ENCODE data around the gene CPNE1. TPM values are rescaled to one million over a fixed set of nuclear protein-coding genes. Genes with fewer than 3 reads are reported as not detected.

CPNE1 gene
- total RNA-seq, 1 experiment from 2014 or later: 333 TPM

DNA sequence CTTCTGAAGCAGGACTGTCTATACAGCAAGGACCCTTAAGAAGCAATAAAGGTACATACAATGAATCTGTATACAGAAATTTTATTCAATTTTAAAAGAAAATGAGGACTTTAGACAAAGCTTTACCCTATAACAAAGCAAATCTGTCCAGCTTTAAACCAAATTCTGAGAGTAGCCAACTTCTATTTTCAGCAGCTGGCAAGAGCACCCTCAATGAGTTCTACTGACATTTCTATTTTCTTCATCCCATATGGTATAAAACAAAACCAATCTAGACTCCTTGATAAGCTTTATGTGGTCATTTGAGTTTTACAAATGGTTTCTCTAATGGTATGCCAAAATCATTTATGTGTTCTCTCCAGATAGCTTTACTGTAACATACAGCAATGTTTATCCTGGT, 12.7 kb downstream of the CPNE1 start (continued):
- TF ChIP-seq ZNF274 (IDR thresholded peaks at IDR 0.05; ENCODE audit: low read depth, low read length) (no peak), FOSL1 (IDR thresholded peaks at IDR 0.05; ENCODE audit: low read depth) (no peak)

DNA sequence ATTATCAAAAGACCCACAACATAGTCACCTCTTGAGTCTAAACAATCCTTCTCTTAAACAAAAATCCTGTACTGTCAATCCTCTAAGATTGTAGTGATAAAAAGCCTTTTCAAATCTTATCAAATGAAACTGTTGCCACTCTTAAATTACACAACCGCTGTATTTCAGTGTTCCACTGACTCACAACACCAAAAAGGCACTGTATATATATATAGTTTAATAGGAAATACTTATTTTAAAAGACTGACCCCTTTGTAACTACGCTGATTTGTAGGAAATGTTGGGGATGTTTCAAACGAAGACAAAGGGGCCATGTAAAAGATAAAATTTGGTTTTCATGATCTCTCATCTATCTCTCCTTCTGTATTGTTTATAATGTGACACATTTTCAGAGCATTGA, 14.1 kb downstream of the CPNE1 start:
- POLR2A ChIA-PET: no interaction called here
- H3K4me1 ChIP-seq (ENCODE audit: control insufficient read depth in 1 of 2, insufficient read depth in 2 of 2, low read length in 2 of 2): no peaks in the 10 kb centered on the region
- no TSS peak for BruUV-seq (replicated peaks)
- no peaks in the 10 kb centered on the region for H3K9me2 ChIP-seq (ENCODE audit: insufficient read depth)
- H3K79me2 ChIP-seq (ENCODE audit: insufficient read depth, low read length): peaks cover 96% of the 10 kb centered on the region
- TF ChIP-seq CEBPB (IDR thresholded peaks at IDR 0.05; ENCODE audit: low read depth) (no peak), CBX3 (IDR thresholded peaks at IDR 0.05; ENCODE audit: low read depth) (no peak), ZFX (IDR thresholded peaks at IDR 0.05) (no peak)
- CTCF ChIA-PET: no interaction called here
- H3K4me3 ChIP-seq (replicated peaks in 1 of 2; ENCODE audit: low read depth in 1 of 2, low read length in 2 of 2): no peak overlapping the region
- peaks cover 14 to 54% of the 10 kb centered on the region in 2 experiments for H3K36me3 ChIP-seq (ENCODE audit: control insufficient read depth in 1 of 2, insufficient read depth in 2 of 2, low read length in 2 of 2)
- H3K27ac ChIP-seq (ENCODE audit: low read depth, low read length): no peak overlapping the region
- no peak for ATAC-seq
- no peak for DNase-seq (ENCODE audit: low read depth, low spot score)
- no peak overlapping the region for H2AFZ ChIP-seq (ENCODE audit: low read depth, low read length, poor library complexity, severe bottlenecking)
- no peaks in the 10 kb centered on the region for H3K27me3 ChIP-seq (ENCODE audit: insufficient read depth, low read length)
- no peaks in the 10 kb centered on the region for H3K9me3 ChIP-seq (ENCODE audit: control insufficient read depth in 1 of 2, insufficient read depth in 1 of 2, low read depth in 1 of 2, low read length in 2 of 2)
- no peak overlapping the region for H3K4me2 ChIP-seq (ENCODE audit: low read length)
- intact Hi-C loops (cut with micrococcal nuclease): no loop called here
- H3K9ac ChIP-seq (ENCODE audit: low read length): no peak overlapping the region
- H4K20me1 ChIP-seq (ENCODE audit: insufficient read depth): peaks cover 63% of the 10 kb centered on the region
- RAD21 ChIA-PET (ENCODE audit: low non-redundant PET in 1 of 2, low total read pairs in 2 of 2, uncharacterized antibody in 2 of 2, unreplicated experiment in 2 of 2): no interaction called here

DNA sequence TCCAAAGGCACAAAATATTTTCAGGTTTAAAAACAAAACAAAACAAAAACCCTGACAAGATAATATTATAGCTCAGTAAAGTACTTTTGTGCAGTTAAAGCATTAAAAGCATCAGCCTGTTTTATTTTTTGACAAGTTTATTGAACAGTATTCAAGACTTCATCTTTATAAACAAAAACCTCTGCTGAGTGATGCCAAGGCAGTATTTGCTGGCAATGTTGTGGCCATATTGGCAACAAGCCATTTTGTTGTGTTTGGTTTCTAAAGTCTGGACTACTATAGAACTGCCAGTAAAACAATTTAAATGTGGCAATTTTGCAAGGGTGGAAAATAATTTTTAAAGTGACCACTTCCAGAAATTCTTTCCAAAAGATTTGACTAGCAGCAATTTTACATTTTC, 15.9 kb downstream of the CPNE1 start:
- H3K9ac ChIP-seq (ENCODE audit: low read length): no peak overlapping the region
- peaks cover 96% of the 10 kb centered on the region for H3K79me2 ChIP-seq (ENCODE audit: insufficient read depth, low read length)
- no peak overlapping the region for H3K27ac ChIP-seq (ENCODE audit: low read depth, low read length)
- ATAC-seq (no peak), DNase-seq (ENCODE audit: low read depth, low spot score) (no peak)
- H3K9me2 ChIP-seq (ENCODE audit: insufficient read depth): no peaks in the 10 kb centered on the region
- CTCF ChIA-PET: no interaction called here
- BruUV-seq (replicated peaks): no TSS peak
- H3K9me3 ChIP-seq (ENCODE audit: control insufficient read depth in 1 of 2, insufficient read depth in 1 of 2, low read depth in 1 of 2, low read length in 2 of 2): no peaks in the 10 kb centered on the region
- H3K27me3 ChIP-seq (ENCODE audit: insufficient read depth, low read length): no peaks in the 10 kb centered on the region
- no peak overlapping the region for H3K4me2 ChIP-seq (ENCODE audit: low read length)
- H3K36me3 ChIP-seq (ENCODE audit: control insufficient read depth in 1 of 2, insufficient read depth in 2 of 2, low read length in 2 of 2): peaks cover 4 to 38% of the 10 kb centered on the region in 2 experiments
- RAD21 ChIA-PET (ENCODE audit: low non-redundant PET in 1 of 2, low total read pairs in 2 of 2, uncharacterized antibody in 2 of 2, unreplicated experiment in 2 of 2): no interaction called here
- H4K20me1 ChIP-seq (ENCODE audit: insufficient read depth): peaks cover 56% of the 10 kb centered on the region
- no peaks in the 10 kb centered on the region for H3K4me1 ChIP-seq (ENCODE audit: control insufficient read depth in 1 of 2, insufficient read depth in 2 of 2, low read length in 2 of 2)
- no peak overlapping the region for H3K4me3 ChIP-seq (replicated peaks in 1 of 2; ENCODE audit: low read depth in 1 of 2, low read length in 2 of 2)
- no peak overlapping the region for H2AFZ ChIP-seq (ENCODE audit: low read depth, low read length, poor library complexity, severe bottlenecking)
- POLR2A ChIA-PET: no interaction called here
- intact Hi-C loops (cut with micrococcal nuclease): no loop called here
- TF ChIP-seq, protein P1, sequence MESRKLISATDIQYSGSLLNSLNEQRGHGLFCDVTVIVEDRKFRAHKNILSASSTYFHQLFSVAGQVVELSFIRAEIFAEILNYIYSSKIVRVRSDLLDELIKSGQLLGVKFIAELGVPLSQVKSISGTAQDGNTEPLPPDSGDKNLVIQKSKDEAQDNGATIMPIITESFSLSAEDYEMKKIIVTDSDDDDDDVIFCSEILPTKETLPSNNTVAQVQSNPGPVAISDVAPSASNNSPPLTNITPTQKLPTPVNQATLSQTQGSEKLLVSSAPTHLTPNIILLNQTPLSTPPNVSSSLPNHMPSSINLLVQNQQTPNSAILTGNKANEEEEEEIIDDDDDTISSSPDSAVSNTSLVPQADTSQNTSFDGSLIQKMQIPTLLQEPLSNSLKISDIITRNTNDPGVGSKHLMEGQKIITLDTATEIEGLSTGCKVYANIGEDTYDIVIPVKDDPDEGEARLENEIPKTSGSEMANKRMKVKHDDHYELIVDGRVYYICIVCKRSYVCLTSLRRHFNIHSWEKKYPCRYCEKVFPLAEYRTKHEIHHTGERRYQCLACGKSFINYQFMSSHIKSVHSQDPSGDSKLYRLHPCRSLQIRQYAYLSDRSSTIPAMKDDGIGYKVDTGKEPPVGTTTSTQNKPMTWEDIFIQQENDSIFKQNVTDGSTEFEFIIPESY (IDR thresholded peaks at IDR 0.05; ENCODE audit: extremely low read depth, insufficient replicate concordance, low read length): no peak
- TF ChIP-seq CEBPB (IDR thresholded peaks at IDR 0.05; ENCODE audit: low read depth) (no peak), POLR2AphosphoS5 (IDR thresholded peaks at IDR 0.05; ENCODE audit: low read depth, low read length) (no peak), TCF7L2 (IDR thresholded peaks at IDR 0.05; ENCODE audit: borderline replicate concordance, extremely low read depth, insufficient read depth, insufficient read length) (no peak), RAD21 (IDR thresholded peaks at IDR 0.05; ENCODE audit: low read depth) (no peak), CBX3 (IDR thresholded peaks at IDR 0.05; ENCODE audit: low read depth) (no peak), ELF1 (IDR thresholded peaks at IDR 0.05; ENCODE audit: borderline replicate concordance, low read depth) (no peak), SRF (IDR thresholded peaks at IDR 0.05; ENCODE audit: low read depth) (no peak), SP1 (IDR thresholded peaks at IDR 0.05; ENCODE audit: low read depth) (no peak)
- TF ChIP-seq, protein P2, sequence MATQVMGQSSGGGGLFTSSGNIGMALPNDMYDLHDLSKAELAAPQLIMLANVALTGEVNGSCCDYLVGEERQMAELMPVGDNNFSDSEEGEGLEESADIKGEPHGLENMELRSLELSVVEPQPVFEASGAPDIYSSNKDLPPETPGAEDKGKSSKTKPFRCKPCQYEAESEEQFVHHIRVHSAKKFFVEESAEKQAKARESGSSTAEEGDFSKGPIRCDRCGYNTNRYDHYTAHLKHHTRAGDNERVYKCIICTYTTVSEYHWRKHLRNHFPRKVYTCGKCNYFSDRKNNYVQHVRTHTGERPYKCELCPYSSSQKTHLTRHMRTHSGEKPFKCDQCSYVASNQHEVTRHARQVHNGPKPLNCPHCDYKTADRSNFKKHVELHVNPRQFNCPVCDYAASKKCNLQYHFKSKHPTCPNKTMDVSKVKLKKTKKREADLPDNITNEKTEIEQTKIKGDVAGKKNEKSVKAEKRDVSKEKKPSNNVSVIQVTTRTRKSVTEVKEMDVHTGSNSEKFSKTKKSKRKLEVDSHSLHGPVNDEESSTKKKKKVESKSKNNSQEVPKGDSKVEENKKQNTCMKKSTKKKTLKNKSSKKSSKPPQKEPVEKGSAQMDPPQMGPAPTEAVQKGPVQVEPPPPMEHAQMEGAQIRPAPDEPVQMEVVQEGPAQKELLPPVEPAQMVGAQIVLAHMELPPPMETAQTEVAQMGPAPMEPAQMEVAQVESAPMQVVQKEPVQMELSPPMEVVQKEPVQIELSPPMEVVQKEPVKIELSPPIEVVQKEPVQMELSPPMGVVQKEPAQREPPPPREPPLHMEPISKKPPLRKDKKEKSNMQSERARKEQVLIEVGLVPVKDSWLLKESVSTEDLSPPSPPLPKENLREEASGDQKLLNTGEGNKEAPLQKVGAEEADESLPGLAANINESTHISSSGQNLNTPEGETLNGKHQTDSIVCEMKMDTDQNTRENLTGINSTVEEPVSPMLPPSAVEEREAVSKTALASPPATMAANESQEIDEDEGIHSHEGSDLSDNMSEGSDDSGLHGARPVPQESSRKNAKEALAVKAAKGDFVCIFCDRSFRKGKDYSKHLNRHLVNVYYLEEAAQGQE (IDR thresholded peaks at IDR 0.05; ENCODE audit: low read depth): no peak
- TF ChIP-seq, protein P3, sequence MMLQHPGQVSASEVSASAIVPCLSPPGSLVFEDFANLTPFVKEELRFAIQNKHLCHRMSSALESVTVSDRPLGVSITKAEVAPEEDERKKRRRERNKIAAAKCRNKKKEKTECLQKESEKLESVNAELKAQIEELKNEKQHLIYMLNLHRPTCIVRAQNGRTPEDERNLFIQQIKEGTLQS (IDR thresholded peaks at IDR 0.05): no peak

All from HCT116 (cell line).